DMS 273 treated with DMSO at 0.1 percent for 48 hours (cell line): ENCODE measurements around the gene HFE.
"Not testable (repeated sequence)": the region's sequence is repeated elsewhere in the genome, so short reads cannot be mapped to it uniquely, and the experiment has no call there.

Source experiments
- DNase-seq: peaks from one replicate; lab custom pipeline; 2025; lab: John Stamatoyannopoulos, UW

The HFE gene

GRCh38 chr6:26087284-26088115, at the start of gene HFE:
HFE (plus strand) TSS chr6:26087429; CDS start chr6:26087441, 12 bp downstream.
- no peak for DNase-seq

- DNase-seq, result no peak
Measured at GRCh38 chr6:26041946-26042345, 45.3 kb upstream of the HFE start.

GRCh38 chr6:26043384-26044139, 43.7 kb upstream of the HFE start:
- DNase-seq, result no peak

- no peak for DNase-seq
Measured at GRCh38 chr6:26044140-26045064, 42.8 kb upstream of the HFE start.

- no peak for DNase-seq
Measured at GRCh38 chr6:26045065-26045927, 41.9 kb upstream of the HFE start.

GRCh38 chr6:26045928-26046368, 41.3 kb upstream of the HFE start:
- DNase-seq, result no peak

GRCh38 chr6:26047329-26047728, 39.9 kb upstream of the HFE start:
- DNase-seq, result not testable (repeated sequence)

- DNase-seq, result no peak
Measured at GRCh38 chr6:26048590-26048989, 38.6 kb upstream of the HFE start.

GRCh38 chr6:26051665-26052310, 35.4 kb upstream of the HFE start:
- no peak for DNase-seq

GRCh38 chr6:26052762-26053250, 34.4 kb upstream of the HFE start:
- DNase-seq, result not testable (repeated sequence)

GRCh38 chr6:26053992-26054780, 33.0 kb upstream of the HFE start:
- DNase-seq, result peak; percentile 30

- DNase-seq, result peak; percentile 95
Measured at GRCh38 chr6:26054781-26055718, 32.2 kb upstream of the HFE start.

GRCh38 chr6:26055719-26056582, 31.3 kb upstream of the HFE start:
- DNase-seq, result peak; percentile 79

GRCh38 chr6:26056583-26057350, 30.5 kb upstream of the HFE start:
- DNase-seq, result no peak

GRCh38 chr6:26057899-26058298, 29.3 kb upstream of the HFE start:
- no peak for DNase-seq

- not testable (repeated sequence) for DNase-seq
Measured at GRCh38 chr6:26058477-26059033, 28.7 kb upstream of the HFE start.
